NCI-H1436 treated with DMSO at 0.1 percent for 48 hours (cell line): ENCODE data around the gene AHCYL1.
A peak's percentile ranks its signal among the peaks of the same experiment; 100 is the strongest.
"Not testable (repeated sequence)": the region's sequence is repeated elsewhere in the genome, so short reads cannot be mapped to it uniquely, and the experiment has no call there.

Experiments
- DNase-seq: peaks from one replicate; lab custom pipeline; 2025; lab: John Stamatoyannopoulos, UW

The AHCYL1 gene

DNA sequence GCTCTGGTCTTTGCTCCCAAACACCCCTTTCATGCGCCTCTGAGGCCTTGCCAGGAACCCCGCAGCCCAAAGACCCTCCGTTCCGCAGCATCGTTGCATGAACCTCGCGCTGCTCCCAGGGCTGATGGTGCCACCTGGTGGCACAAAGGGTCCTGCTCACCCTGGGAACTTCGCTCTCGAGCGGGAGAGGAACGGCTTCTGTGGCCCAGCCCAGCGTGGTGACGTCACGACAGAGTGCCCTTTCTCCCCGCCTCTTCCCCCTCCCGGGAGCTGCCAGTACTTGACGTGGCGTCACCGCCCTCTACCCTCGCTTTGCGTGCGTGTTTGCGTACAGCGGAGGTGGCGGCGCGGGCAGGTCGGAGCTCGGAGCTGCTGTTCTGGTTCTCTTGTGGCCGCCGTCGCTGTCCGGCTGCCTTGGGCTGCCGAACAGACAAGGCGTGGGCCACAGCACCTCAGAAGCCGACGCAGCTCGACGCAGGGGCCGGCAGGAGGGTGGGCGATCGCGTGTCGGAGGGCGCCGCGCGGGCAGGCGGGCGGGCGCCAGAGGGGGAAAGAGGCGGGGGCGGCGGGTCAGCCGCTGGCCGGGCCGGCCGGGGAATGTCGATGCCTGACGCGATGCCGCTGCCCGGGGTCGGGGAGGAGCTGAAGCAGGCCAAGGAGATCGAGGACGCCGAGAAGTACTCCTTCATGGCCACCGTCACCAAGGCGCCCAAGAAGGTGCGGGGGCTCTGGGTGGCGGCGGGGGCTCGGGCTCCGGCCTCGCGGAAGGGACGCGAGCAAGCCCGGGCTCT, at the start of gene AHCYL1:
Gene AHCYL1, plus strand, starts transcription at position 310 of the 791 bp plus-strand sequence. Its CDS starts 288 bp downstream, at position 598.
- DNase-seq: peak; percentile 88

DNA sequence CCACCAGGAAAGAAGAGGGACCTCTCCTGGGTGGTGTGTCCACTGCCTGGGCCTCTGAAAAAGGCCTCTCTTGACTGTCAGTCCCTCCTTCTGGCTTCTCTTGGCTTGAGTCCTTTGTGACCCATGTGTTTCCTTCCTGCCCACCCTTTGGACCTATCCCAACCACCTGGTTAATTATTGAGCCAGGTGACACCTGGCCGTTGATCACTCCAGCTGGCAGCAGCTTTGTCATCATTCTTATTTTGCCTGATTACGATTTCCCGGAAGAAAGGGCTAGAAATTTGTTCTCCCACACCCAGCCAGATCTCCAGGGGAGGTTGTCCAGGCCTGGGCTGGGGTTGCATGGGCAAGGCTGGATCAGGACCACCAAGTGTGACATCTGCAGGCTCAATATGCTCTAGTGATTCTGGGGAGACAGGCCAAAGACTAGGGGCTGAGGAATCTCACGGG, 49.1 kb upstream of the AHCYL1 start:
- no peak for DNase-seq

DNA sequence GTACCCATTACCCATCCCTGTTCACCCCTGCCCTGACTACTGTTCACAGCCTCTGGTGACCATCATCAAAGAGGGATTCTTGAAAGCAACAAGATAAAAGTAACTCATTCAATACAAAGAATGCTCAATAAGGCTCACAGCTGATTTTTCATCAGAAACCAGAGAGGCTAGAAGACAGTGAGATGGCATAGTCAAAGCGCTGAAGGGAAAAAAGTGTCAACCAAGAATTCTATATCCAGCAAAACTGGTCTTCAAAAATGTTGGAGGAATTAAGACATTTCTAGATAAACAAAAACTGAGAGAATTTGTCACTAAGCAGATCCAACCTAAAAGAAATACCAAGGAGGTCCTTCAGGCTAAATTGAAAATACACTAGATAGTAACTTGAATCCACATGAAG, 46.8 kb upstream of the AHCYL1 start:
- no peak for DNase-seq

DNA sequence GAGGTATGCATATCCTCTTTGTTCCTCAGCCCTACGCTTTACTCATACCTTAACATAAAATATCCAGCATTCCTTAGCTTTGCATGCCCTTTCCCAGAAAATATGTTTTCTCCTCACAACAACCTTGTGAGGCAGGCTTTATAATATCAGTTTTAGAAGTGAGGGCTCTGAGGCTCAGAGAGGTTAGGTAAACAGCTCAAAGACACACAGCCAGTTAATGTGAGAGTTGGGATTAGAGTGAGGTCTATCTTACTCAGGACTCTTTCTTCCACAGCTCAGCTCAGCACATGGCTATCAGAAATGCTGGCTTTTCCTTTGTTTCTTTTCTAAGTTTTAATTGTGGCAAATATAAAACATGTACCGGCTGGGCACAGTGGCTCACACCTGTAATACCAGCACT, 46.0 kb upstream of the AHCYL1 start:
- no peak for DNase-seq

DNA sequence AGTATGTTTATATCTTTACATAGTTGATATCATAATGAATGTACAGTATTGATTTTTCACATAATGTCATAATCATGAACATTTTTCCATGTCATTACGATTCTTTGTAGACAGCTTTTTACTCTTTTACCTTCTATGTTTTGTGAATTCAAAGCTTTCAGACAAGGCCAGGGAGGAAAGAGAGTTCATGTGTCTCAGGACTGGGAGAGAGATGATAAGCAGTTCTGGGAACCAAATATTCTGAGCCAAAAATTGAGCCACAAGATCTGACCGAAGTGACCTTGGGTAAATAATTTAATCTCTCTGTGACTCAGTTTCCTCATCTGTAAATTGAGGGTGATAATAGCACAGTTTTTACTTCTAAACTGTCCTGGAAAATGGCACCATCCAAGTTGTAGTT, 42.1 kb upstream of the AHCYL1 start:
- no peak for DNase-seq

DNA sequence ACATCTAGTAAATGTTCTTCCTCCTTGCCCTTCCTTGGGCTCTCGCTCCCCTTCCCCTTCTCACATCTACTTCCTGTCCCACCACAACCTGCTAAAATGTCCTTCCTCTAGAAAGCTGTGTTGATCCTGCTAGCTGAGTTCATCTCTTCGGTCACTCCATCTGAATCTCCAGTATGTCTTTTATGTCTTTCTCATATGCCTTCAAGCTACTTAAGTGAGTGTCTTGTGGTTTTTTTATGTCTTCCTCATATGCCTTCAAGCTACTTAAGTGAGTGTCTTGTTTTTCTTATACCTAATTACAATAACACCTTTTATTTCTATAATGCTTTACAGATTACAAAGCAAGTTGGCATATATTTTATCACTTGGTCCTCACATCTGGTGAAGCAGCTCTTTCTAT, 40.0 kb upstream of the AHCYL1 start:
- no peak for DNase-seq

DNA sequence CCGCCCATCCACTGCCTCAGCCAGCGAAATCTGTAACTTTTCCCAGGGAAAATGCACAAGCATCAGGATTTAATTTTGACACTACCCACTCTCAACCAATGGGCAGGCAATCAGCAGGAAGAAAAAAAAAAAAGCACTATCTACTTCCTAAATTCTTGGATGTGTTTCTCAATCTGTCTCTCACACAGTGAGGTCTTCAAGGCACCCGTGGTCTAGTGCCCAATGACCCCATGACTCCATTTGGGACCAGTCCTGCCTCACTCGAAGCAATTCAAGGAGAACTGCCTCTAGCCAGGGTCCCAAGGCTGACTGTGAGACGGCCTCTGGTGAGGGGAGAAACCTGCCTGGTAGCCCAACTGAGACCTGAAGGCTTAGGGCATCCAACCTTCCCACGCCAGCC, 38.1 kb upstream of the AHCYL1 start:
- no peak for DNase-seq

DNA sequence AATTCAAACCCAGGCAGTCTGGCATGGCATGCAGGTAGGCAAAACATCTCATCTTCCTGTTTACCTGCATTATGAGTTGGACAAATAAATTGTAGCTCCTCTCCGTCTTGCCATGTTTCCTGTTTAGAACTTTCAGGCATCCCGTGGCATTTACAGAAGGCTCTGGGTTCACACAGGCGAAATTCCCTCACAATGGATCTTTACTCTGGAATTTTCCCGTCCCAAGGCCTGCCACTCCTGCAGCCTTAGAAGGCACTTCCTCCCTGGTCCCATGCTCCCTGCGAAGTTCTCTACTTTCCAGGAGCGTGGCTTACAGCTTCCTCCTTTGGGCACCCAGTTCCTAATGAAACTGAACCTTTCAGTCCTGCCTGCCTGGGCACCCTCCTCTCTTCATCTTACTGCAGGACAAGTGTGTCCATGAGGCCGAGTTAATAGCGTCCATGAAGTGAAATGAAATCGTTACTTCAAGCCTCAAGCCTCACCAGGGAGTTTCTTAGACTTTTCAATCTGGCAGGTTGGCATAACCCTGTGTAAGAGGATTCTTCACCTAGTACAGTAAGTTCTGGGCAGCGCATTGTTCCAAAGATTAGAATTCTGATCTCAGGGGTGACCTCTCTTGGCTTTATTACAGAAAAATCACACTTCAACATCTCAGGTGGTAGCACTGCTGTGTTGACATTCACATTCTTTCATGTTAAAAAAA, 36.8 kb upstream of the AHCYL1 start:
- no peak for DNase-seq

DNA sequence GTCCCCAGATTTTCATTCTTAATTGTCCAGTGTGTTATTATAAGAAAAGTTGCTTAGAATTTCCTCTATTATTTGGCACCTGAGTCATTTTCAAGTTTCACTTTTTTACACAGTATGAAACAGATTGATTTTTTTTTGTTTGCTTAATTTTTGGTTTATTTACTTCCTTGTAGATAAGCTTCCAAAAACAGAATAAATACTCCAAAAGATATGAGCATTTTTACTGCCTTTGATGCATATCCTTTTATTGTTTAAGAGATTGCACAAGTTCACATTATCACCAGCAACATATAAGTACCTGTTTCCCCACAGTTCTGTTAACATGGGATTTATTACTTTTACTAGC, 36.3 kb upstream of the AHCYL1 start:
- no peak for DNase-seq

DNA sequence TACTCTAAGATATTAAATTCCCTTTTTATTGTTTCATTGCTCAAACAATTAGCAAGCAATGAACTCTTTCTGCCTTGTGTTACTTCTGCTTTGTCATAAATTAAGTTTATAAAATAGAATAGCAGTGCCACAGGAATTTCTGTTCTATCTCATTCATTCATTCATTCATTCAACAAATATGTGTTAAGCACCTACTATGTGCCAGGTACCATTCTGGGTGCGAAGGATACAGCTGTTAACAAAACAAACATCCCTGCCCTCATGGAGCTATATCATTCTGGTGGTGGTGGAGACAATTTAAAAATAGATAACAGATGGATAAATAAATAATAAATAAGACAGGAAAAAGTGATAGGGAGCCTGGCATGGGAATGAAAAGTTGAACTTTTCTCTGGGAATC, 34.5 kb upstream of the AHCYL1 start:
- DNase-seq: no peak

DNA sequence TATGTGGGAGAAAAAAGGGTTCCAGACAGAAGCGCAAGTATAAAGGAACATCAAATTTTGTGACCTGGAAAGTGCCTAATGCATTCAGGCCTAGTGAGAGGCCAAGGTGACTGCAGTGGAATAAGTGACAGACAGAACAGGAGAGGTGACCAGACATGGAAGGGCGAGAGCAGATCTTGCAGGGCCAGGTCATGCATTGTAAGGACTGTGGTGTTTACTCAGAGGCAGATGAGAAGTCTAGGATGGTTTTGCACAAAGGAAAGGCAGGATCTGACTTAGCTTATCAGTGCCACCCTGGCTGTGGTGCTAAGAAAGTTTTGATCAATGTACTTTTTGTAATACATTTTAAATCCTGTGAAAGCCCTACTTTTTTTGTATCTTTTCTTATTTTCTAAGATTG, 34.1 kb upstream of the AHCYL1 start:
- DNase-seq: no peak

DNA sequence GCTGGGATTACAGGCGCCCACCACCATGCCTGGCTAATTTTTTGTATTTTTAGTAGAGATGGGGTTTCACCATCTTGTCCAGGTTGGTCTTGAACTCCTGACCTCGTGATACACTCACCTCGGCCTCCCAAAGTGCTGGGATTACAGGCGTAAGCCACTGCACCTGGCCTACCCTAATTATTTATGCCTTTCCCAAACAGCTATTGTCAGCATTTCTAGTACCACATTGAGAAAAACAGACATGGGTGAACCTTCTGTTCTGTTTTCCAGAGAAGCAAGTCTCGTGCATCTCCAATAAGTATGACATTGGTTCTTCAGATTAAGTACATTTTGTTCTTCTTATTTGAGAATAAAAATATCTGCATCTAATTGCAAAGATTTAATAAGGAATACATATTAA, 33.1 kb upstream of the AHCYL1 start:
- not testable (repeated sequence) for DNase-seq

DNA sequence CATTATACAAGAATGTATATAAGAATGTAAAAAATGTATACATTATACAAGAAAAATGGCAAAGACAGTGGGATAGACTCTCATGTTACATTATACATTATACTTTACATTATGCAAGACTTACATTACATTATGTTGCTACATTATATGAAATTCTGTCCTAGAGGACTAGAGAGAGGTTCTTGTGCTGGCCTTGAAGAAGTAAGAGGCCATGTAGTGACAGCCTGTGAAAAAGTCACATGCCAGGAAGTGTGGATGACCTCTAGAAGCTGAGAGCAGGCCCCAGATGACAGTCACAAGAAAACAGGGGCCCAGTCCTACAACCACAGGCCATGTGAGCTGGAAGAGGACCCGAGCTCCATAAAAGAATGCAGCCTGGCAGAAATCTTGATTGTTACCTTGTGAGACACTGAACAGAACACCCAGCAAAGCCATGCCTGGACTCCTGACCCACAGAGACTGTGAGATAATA, 30.5 kb upstream of the AHCYL1 start:
- DNase-seq: no peak

DNA sequence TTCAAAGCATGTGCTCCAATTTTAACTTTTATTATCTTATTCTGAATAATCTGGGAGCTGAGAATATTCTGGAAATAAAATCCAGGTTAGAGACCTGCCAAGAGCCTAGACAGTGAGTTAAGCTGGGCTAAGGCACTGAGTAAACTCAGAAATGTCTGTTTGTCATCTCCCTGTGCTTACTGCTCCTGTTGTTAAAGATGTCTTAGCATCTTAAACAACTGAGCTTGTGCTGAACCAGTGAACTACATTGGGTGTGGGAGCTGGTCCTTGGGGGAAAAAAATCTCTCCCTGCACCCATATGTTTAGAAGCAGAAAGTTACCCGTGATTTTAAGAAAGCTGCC, 25.0 kb upstream of the AHCYL1 start:
- DNase-seq: no peak

DNA sequence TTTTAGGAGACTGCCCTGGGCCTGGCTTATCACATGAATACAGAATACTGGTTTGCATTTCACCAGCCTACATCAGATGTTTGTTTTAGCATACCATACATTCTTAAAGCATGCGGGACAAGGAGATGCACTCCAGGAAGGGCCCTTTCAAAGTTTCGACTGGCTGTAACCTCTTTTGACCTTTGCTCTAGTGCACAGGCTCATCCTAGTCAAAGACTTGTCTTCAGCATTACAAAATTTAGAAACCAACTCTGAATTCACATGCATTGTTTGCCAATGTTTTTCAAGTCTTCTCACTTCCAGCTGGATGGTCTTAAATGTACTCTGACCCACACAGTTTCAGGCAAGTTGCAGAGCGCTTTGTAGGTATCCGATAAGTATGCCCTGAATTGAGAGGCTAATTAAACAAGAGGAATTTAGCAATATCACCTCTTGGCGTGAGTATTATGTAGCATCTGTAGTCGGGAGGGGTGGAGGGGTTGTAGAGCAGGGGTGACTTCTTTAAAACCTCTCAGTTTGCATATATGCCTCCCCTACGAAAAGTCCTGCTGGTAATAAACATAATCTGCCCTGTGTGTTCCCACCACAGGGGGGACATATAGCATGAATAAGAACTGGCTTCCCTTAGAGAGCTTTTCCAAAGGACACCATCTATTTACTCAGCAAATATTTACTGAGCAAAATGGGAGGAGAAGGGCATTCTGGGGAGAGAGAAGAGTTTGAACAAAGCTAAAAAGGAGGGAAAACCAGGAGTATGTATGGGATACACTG, 24.4 kb upstream of the AHCYL1 start:
- DNase-seq: no peak

DNA sequence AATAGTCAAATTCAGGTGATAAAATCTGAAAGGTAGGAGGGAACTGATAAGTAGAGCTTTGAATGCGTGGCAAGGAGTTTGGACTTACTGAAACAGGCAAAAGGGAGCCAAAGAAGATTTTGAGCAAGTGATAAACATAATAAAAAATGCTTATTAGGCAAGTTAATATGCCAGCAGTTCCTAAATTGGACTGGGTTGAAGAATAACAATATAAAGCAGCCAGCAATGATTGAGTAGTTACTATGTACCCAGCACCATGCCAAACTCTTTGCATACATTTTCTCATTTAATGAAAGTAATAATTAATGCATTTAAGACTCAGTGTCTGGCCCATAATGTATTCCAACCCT, 23.8 kb upstream of the AHCYL1 start:
- DNase-seq: no peak

DNA sequence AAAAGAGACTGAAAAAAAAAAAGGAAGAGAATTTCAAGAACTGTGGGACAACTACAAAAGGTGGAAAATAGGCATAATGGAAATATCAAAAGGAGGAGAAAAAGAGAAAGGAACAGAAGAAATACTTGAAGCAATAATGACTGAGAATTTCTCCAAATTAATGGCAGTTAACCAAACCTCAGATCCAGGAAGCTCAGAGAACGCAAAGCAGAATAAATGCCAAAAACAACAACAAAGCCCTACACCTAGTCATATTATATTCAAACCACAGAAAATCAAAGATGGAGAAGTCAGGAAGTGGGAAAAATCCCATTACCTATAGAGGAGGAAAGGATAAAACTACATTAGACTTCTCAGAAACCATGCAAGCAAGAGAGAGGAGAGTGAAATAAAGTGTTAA, 20.7 kb upstream of the AHCYL1 start:
- no peak for DNase-seq

DNA sequence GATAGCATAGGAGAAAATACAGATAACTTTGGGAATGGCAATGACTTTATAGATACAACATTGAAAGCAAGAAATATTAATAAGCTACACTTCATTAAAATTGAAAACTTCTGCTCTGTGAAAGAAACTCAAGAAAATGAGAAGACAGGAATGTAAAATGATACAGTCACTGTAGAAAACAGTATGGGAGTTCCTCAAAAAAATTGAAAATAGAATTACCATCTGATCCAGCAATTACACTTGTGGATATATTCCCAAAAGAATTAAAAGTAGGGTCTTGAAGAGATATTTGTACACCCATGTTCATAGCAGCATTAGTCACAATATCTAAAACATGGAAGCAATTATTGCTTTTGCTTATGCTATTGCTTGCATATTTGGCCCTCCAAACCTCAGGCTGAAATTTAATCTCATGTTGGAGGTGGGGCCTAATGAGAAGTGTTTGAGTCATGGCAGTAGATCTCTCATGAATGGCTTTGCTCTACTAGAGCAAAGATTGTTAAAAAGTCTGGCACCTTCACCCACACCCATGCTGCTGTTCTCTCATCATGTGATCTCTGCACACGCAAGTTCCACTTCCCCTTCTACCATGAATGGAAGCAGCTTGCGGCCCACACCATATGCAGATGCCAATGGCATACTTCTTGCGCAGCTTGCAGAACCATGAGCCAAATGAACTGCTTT, 15.3 kb upstream of the AHCYL1 start:
- DNase-seq: no peak

DNA sequence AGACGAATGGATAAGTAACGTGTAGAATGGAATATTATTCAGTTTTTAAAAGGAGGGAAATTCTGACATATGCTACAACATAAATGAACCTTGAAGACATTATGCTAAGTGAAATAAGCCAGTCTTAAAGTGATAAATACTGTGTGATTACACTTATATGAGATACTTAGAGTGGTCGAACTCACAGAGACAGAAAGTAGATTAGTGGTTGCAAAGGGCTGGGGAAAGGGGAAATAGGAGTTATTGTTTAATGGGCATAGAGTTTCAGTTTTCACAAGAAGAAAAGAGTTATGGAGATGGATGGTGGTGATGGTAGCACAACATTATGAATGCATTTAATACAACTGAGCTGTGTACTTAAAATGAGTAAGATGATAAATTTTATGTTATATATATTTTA, 14.7 kb upstream of the AHCYL1 start:
- DNase-seq: no peak

DNA sequence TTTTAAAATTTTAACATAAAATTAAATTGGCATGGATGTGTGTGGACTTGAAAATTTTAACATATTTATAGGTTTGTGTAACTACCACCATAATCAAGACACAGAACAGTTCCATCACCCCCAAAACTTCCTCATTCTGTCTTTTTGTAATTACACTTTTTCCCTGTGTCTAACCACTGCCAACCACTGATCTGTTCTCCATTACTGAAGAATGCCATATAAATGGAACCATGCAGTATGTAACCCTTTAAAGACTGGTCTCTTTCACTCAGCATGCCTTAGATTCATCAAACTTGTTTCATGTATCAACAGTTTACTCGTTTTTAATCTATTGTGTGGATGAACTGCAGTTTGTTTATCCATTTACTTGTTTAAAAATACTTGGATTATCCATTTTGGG, 13.0 kb upstream of the AHCYL1 start:
- DNase-seq: no peak

DNA sequence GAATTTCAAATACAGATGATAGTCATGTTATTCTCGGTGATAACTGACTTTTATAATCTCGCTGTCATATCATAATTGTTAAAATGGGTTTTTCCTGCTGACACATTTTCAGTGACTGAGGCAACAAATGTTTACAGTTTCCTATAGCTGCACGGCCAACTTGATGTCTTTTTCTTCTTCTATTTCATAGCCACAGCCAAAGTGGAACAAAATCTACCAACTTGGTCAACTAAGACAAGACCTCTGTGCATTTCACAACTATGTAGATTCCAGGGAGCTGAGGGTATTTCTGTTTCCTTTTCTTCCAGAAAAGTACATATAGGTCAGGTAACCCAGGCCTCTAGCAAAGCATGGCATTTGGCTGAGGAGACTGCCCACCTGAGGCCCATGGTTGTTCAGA, 10.4 kb upstream of the AHCYL1 start:
- no peak for DNase-seq

DNA sequence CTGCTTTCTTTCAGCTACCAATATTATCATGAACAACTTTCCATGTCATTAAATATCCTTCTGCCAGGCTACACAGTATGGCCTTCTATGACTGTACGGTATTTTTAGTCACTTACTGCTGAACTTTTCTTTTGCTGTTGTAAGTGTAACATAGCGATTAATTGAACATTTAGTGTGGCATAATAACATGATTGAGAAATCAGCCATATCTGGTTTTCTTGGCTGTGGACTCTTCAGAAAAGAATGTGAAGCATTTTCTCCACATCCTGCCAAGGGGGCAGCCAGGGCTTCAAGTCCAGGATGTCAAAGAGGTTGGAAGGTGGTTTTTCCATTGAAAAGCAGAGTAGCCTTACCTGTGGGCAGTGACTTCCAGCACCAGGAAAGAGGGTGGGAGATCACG, 8.8 kb upstream of the AHCYL1 start:
- no peak for DNase-seq

DNA sequence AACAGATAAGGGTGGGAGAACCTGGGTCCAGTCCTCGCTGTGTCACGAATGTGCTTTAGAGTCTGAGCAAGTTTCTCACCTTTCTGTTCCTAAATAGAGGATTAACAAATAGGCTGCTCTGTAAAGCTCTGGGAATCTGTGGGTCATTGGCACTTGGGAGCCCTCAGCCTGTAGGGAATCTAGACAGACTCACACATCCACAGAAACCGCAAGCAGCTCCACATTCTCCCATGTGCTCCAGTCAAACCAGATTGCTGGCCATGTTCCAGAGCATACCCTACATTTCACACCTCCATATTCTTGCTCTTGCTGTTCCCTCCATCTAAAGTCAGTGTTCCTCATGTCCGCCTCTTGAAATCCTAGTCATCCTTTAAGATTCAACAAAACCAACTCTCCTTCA, 7.8 kb upstream of the AHCYL1 start:
- DNase-seq: no peak
